ENCODE measurements around the gene PPIH. TPM values are rescaled to one million over a fixed set of nuclear protein-coding genes. Genes with fewer than 3 reads are reported as not detected.
A peak's percentile ranks its signal among the peaks of the same experiment; 100 is the strongest.

PPIH gene
- total and polyA plus RNA-seq, 12 donors: 17.5 to 56.5 (median 28.6) TPM

- H3K36me3 ChIP-seq (replicated peaks in 1 of 2): peaks cover 0 to 39% of the 10 kb centered on the region in 2 donors
- intact Hi-C loops (cut with DNase I): no loop called here
Observed at GRCh38 chr1:42670425-42670824, 12.2 kb downstream of the PPIH start.

GRCh38 chr1:42674214-42674613 lies 16.0 kb downstream of the PPIH start:
- Histone ChIP-seq H3K4me1 (replicated peaks in 1 of 2) (no peaks in the 10 kb centered on the region), H3K27ac (no peak overlapping the region), H3K36me3 (replicated peaks in 1 of 2) (peaks cover 0 to 10% of the 10 kb centered on the region in 2 donors), H3K27me3 (no peaks in the 10 kb centered on the region), H3K4me3 (no peak overlapping the region), H3K9me3 (replicated peaks in 1 of 3) (no peaks in the 10 kb centered on the region)
- DNase-seq: peak in 1 of 7 donors; percentile 24
- intact Hi-C loops (cut with DNase I): no loop called here
- TF ChIP-seq CTCF (IDR thresholded peaks at IDR 0.05): no peak
- no peak for TF ChIP-seq POLR2A (IDR thresholded peaks at IDR 0.05)

More at GRCh38 chr1:42670425-42670824, 12.2 kb downstream of the PPIH start:
- DNase-seq: no peak
- 94 to 99% (median 97%) methylated on average over 4 of the region's 4 CpGs for WGBS, 4 donors
- no peak for TF ChIP-seq CTCF (IDR thresholded peaks at IDR 0.05)
- TF ChIP-seq POLR2A (IDR thresholded peaks at IDR 0.05): no peak
- no peaks in the 10 kb centered on the region for H3K4me1 ChIP-seq (replicated peaks in 1 of 2)
- H3K4me3 ChIP-seq: no peak overlapping the region
- H3K27me3 ChIP-seq: no peaks in the 10 kb centered on the region
- H3K27ac ChIP-seq: no peak overlapping the region
- no peaks in the 10 kb centered on the region for H3K9me3 ChIP-seq (replicated peaks in 1 of 3)

- no peak overlapping the region for H3K27ac ChIP-seq
- H3K36me3 ChIP-seq (replicated peaks in 1 of 2): peaks cover 0 to 10% of the 10 kb centered on the region in 2 donors
- WGBS, 4 donors: 40 to 74% (median 55%) methylated on average over 1 of the region's 1 CpG
- DNase-seq: peak in 3 of 7 donors; percentile 10 to 58 (median 31)
- H3K9me3 ChIP-seq (replicated peaks in 1 of 3): no peaks in the 10 kb centered on the region
- TF ChIP-seq CTCF (IDR thresholded peaks at IDR 0.05): no peak
- no peak for TF ChIP-seq POLR2A (IDR thresholded peaks at IDR 0.05)
- H3K4me1 ChIP-seq (replicated peaks in 1 of 2): no peaks in the 10 kb centered on the region
- H3K4me3 ChIP-seq: no peak overlapping the region
- intact Hi-C loops (cut with DNase I): no loop called here
- no peaks in the 10 kb centered on the region for H3K27me3 ChIP-seq
Observed at GRCh38 chr1:42674682-42675081, 16.5 kb downstream of the PPIH start.

GRCh38 chr1:42675467-42675866 lies 17.2 kb downstream of the PPIH start:
- Histone ChIP-seq H3K4me1 (replicated peaks in 1 of 2) (peaks cover 0 to 3% of the 10 kb centered on the region in 2 donors), H3K36me3 (replicated peaks in 1 of 2) (peaks cover 0 to 10% of the 10 kb centered on the region in 2 donors), H3K27me3 (no peaks in the 10 kb centered on the region), H3K27ac (no peak overlapping the region), H3K9me3 (replicated peaks in 1 of 3) (no peaks in the 10 kb centered on the region), H3K4me3 (no peak overlapping the region)
- intact Hi-C loops (cut with DNase I): no loop called here
- WGBS, 4 donors: 85 to 93% (median 90%) methylated on average over 3 of the region's 3 CpGs
- no peak for DNase-seq
- TF ChIP-seq POLR2A (IDR thresholded peaks at IDR 0.05) (no peak), CTCF (IDR thresholded peaks at IDR 0.05) (no peak)

Measured in adrenal gland (tissue), 12 donors.